ENCODE measurements around the gene LAIR1.
"Not testable (repeated sequence)": the region's sequence is repeated elsewhere in the genome, so short reads cannot be mapped to it uniquely, and the experiment has no call there.

The LAIR1 gene

GRCh38 chr19:54376610-54377285, 12.0 kb upstream of the LAIR1 start:
- no peak for DNase-seq (ENCODE audit: low read depth)

- DNase-seq (ENCODE audit: low read depth) = not testable (repeated sequence)
These were observed 10.6 kb upstream of the LAIR1 start for GRCh38 chr19:54375181-54375938.

- no peak for DNase-seq (ENCODE audit: low read depth)
These were observed 9.3 kb upstream of the LAIR1 start for GRCh38 chr19:54373781-54374631.

- DNase-seq (ENCODE audit: low read depth) = not testable (repeated sequence)
These were observed 6.7 kb upstream of the LAIR1 start for GRCh38 chr19:54371453-54371852.

- peak; percentile 45 for DNase-seq (ENCODE audit: low read depth)
These were observed 5.7 kb upstream of the LAIR1 start for GRCh38 chr19:54370434-54370796.

GRCh38 chr19:54369688-54370433, 5.1 kb upstream of the LAIR1 start:
- DNase-seq (ENCODE audit: low read depth) = not testable (repeated sequence)

GRCh38 chr19:54369082-54369687, 4.5 kb upstream of the LAIR1 start:
- no peak for DNase-seq (ENCODE audit: low read depth)

GRCh38 chr19:54366811-54367210, 2.1 kb upstream of the LAIR1 start:
- no peak for DNase-seq (ENCODE audit: low read depth)

- not testable (repeated sequence) for DNase-seq (ENCODE audit: low read depth)
These were observed 1.1 kb upstream of the LAIR1 start for GRCh38 chr19:54365798-54366197.

GRCh38 chr19:54361680-54362422, 2.9 kb downstream of the LAIR1 start:
- not testable (repeated sequence) for DNase-seq (ENCODE audit: low read depth)

GRCh38 chr19:54359149-54359820, 5.4 kb downstream of the LAIR1 start:
- peak; percentile 58 for DNase-seq (ENCODE audit: low read depth)

- DNase-seq (ENCODE audit: low read depth) = no peak
These were observed 7.3 kb downstream of the LAIR1 start for GRCh38 chr19:54357381-54357780.

- no peak for DNase-seq (ENCODE audit: low read depth)
These were observed 8.2 kb downstream of the LAIR1 start for GRCh38 chr19:54356444-54357056.

- DNase-seq (ENCODE audit: low read depth) = no peak
These were observed 9.1 kb downstream of the LAIR1 start for GRCh38 chr19:54355675-54356074.

GRCh38 chr19:54354761-54355160, 10.0 kb downstream of the LAIR1 start:
- no peak for DNase-seq (ENCODE audit: low read depth)

GRCh38 chr19:54352546-54352945, 12.2 kb downstream of the LAIR1 start:
- DNase-seq (ENCODE audit: low read depth) = no peak

- no peak for DNase-seq (ENCODE audit: low read depth)
These were observed 12.7 kb downstream of the LAIR1 start for GRCh38 chr19:54352041-54352440.

GRCh38 chr19:54351474-54351873, 13.3 kb downstream of the LAIR1 start:
- DNase-seq (ENCODE audit: low read depth) = no peak

GRCh38 chr19:54345938-54346386, 18.8 kb downstream of the LAIR1 start:
- DNase-seq (ENCODE audit: low read depth) = no peak

GRCh38 chr19:54343868-54344267, 20.9 kb downstream of the LAIR1 start:
- DNase-seq (ENCODE audit: low read depth) = no peak
